Trophoblast cell (in vitro differentiated cells and primary cell): Measurements from ENCODE around the gene FAM163A.

Source experiments
- DNase-seq, 2 donors: peaks; one replicate each; pipeline ENCODE4 v3.0.0-alpha.2; 2016
- H2AFZ ChIP-seq: 2 replicates; pipeline ENCODE4 v1.6.1; 2013; ENCODE audit warnings: low read length, moderate library complexity, mild to moderate bottlenecking; ENCODE audit not compliant: insufficient read depth, poor library complexity
- H2AK5ac ChIP-seq: 2 replicates; pipeline ENCODE4 v1.6.1; 2013; ENCODE audit warnings: mild to moderate bottlenecking, low read length
- H2BK120ac ChIP-seq: 2 replicates; pipeline ENCODE4 v1.6.1; 2013; ENCODE audit warnings: low read length, mild to moderate bottlenecking, moderate library complexity; ENCODE audit not compliant: insufficient read depth, poor library complexity
- H2BK12ac ChIP-seq: 2 replicates; pipeline ENCODE4 v1.6.1; 2013; ENCODE audit warnings: mild to moderate bottlenecking, low read length, moderate library complexity
- H2BK5ac ChIP-seq: 2 replicates; pipeline ENCODE4 v1.6.1; 2013; ENCODE audit warnings: low read length, low read depth, moderate library complexity, mild to moderate bottlenecking; ENCODE audit not compliant: poor library complexity
- H3K14ac ChIP-seq: 2 replicates; pipeline ENCODE4 v1.6.1; 2013; ENCODE audit warnings: mild to moderate bottlenecking, low read length
- H3K18ac ChIP-seq: 2 replicates; pipeline ENCODE4 v1.6.1; 2013; ENCODE audit warnings: mild to moderate bottlenecking, low read length
- H3K23ac ChIP-seq: 2 replicates; pipeline ENCODE4 v1.6.1; 2013; ENCODE audit warnings: low read length
- H3K27ac ChIP-seq: 2 replicates; pipeline ENCODE4 v1.5.1; 2013; ENCODE audit warnings: low read depth, mild to moderate bottlenecking, inconsistent platforms, low read length, moderate library complexity
- H3K27me3 ChIP-seq: 2 replicates; pipeline ENCODE4 v1.6.1; 2013; ENCODE audit warnings: inconsistent platforms, mild to moderate bottlenecking, low read length, moderate library complexity; ENCODE audit not compliant: insufficient read depth
- H3K36me3 ChIP-seq, 2 experiments: 1 replicate in 1 of 2; 2 replicates in 1 of 2; pipeline ENCODE4 v1.6.1; 2013; ENCODE audit warnings: low read length in 2 of 2, mild to moderate bottlenecking in 2 of 2, moderate library complexity in 1 of 2; ENCODE audit not compliant: insufficient read depth in 2 of 2, control insufficient read depth in 1 of 2
- H3K4ac ChIP-seq: 2 replicates; pipeline ENCODE4 v1.6.1; 2013; ENCODE audit warnings: low read depth, mild to moderate bottlenecking, low read length, moderate library complexity
- H3K4me1 ChIP-seq, 2 experiments: 1 replicate in 1 of 2; 2 replicates in 1 of 2; pipeline ENCODE4 v1.6.1; 2013; ENCODE audit warnings: low read length in 2 of 2, mild to moderate bottlenecking in 2 of 2, moderate library complexity in 1 of 2; ENCODE audit not compliant: insufficient read depth in 2 of 2, control insufficient read depth in 1 of 2
- H3K4me2 ChIP-seq: 2 replicates; pipeline ENCODE4 v1.6.1; 2013; ENCODE audit warnings: inconsistent platforms, mild to moderate bottlenecking, low read length, moderate library complexity
- H3K4me3 ChIP-seq: 2 replicates; pipeline ENCODE4 v1.5.1; 2013; ENCODE audit warnings: mild to moderate bottlenecking, low read depth, low read length, inconsistent platforms
- H3K79me1 ChIP-seq: one replicate; pipeline ENCODE4 v1.6.1; 2013; ENCODE audit warnings: low read length
- H3K79me2 ChIP-seq: 2 replicates; pipeline ENCODE4 v1.6.1; 2013; ENCODE audit warnings: low read length, mild to moderate bottlenecking; ENCODE audit not compliant: control insufficient read depth, insufficient read depth, poor library complexity
- H3K9ac ChIP-seq: 2 replicates; pipeline ENCODE4 v1.6.1; 2013; ENCODE audit warnings: mild to moderate bottlenecking, low read length
- H3K9me3 ChIP-seq: 2 replicates; pipeline ENCODE4 v1.6.1; 2013; ENCODE audit warnings: low read depth, mild to moderate bottlenecking, control low read depth, inconsistent platforms, low read length; ENCODE audit not compliant: insufficient read depth
- H4K12ac ChIP-seq: 2 replicates; pipeline ENCODE4 v1.6.1; 2013; ENCODE audit warnings: low read depth, mild to moderate bottlenecking, low read length, moderate library complexity
- H4K8ac ChIP-seq: 2 replicates; pipeline ENCODE4 v1.6.1; 2013; ENCODE audit warnings: low read depth, mild to moderate bottlenecking, low read length, moderate library complexity
- H4K91ac ChIP-seq: one replicate; pipeline ENCODE4 v1.6.1; 2013; ENCODE audit warnings: low read depth, mild to moderate bottlenecking, low read length, moderate library complexity
- WGBS: extraction: QIAGEN DNeasy Blood & Tissue Kit; methylation state at CpG from one replicate; pipeline ENCODE4 v1.1.7; 2013; ENCODE audit warnings: missing lambda C conversion rate; ENCODE audit not compliant: insufficient read length, insufficient coverage; ENCODE audit errors: extremely low coverage; 5-methylcytosine and 5-hydroxymethylcytosine counted together

FAM163A gene

GRCh38 chr1:179810367-179810715, 67.2 kb downstream of the FAM163A start:
- no peak overlapping the region for H2AFZ ChIP-seq
- no peak overlapping the region for H2AK5ac ChIP-seq
- no peak overlapping the region for H2BK12ac ChIP-seq
- H3K79me2 ChIP-seq, result no peaks in the 10 kb centered on the region
- no peak overlapping the region for H3K27ac ChIP-seq
- DNase-seq, result no peak
- no peak overlapping the region for H2BK120ac ChIP-seq
- H4K12ac ChIP-seq, result no peak overlapping the region
- H3K23ac ChIP-seq, result no peak overlapping the region
- peaks cover 9 to 15% of the 10 kb centered on the region in 2 experiments for H3K4me1 ChIP-seq
- no peak overlapping the region for H4K8ac ChIP-seq
- H3K14ac ChIP-seq, result no peak overlapping the region
- WGBS, result no CpG with 5 or more reads among the region's 7 CpGs
- no peak overlapping the region for H4K91ac ChIP-seq
- no peak overlapping the region for H3K9ac ChIP-seq
- H2BK5ac ChIP-seq, result no peak overlapping the region
- no peak overlapping the region for H3K4ac ChIP-seq
- H3K18ac ChIP-seq, result no peak overlapping the region
- no peaks in the 10 kb centered on the region for H3K9me3 ChIP-seq
- no peak overlapping the region for H3K4me2 ChIP-seq
- H3K79me1 ChIP-seq, result no peaks in the 10 kb centered on the region
- no peaks in the 10 kb centered on the region for H3K27me3 ChIP-seq
- no peaks in the 10 kb centered on the region for H3K36me3 ChIP-seq
- H3K4me3 ChIP-seq, result no peak overlapping the region

GRCh38 chr1:179812501-179813292, 69.6 kb downstream of the FAM163A start:
- H3K79me1 ChIP-seq, result no peaks in the 10 kb centered on the region

GRCh38 chr1:179813626-179814545, 70.8 kb downstream of the FAM163A start:
- no peak overlapping the region for H4K12ac ChIP-seq
- H3K27me3 ChIP-seq, result no peaks in the 10 kb centered on the region
- no peak overlapping the region for H3K27ac ChIP-seq
- H2BK5ac ChIP-seq, result no peak overlapping the region
- H2BK12ac ChIP-seq, result no peak overlapping the region
- H3K18ac ChIP-seq, result no peak overlapping the region
- H2AK5ac ChIP-seq, result no peak overlapping the region
- peaks cover 5 to 8% of the 10 kb centered on the region in 2 experiments for H3K4me1 ChIP-seq
- no CpG with 5 or more reads among the region's 28 CpGs for WGBS
- no peaks in the 10 kb centered on the region for H3K9me3 ChIP-seq
- no peak overlapping the region for H3K4ac ChIP-seq
- no peak overlapping the region for H2BK120ac ChIP-seq
- no peaks in the 10 kb centered on the region for H3K36me3 ChIP-seq
- H3K14ac ChIP-seq, result no peak overlapping the region
- no peak overlapping the region for H4K8ac ChIP-seq
- H3K23ac ChIP-seq, result no peak overlapping the region
- no peaks in the 10 kb centered on the region for H3K79me2 ChIP-seq
- no peak overlapping the region for H3K9ac ChIP-seq
- H3K4me2 ChIP-seq, result peak overlapping the region; percentile 69
- DNase-seq, result no peak
- H3K79me1 ChIP-seq, result no peaks in the 10 kb centered on the region
- no peak overlapping the region for H3K4me3 ChIP-seq
- no peak overlapping the region for H4K91ac ChIP-seq
- peak overlapping the region; percentile 30 for H2AFZ ChIP-seq

More at GRCh38 chr1:179812501-179813292, 69.6 kb downstream of the FAM163A start:
- Histone ChIP-seq H3K9ac (no peak overlapping the region), H3K4ac (no peak overlapping the region), H4K8ac (no peak overlapping the region), H3K4me1 (peaks cover 5 to 14% of the 10 kb centered on the region in 2 experiments), H3K23ac (no peak overlapping the region), H4K12ac (no peak overlapping the region), H3K27ac (no peak overlapping the region), H2BK5ac (no peak overlapping the region), H3K27me3 (no peaks in the 10 kb centered on the region), H3K14ac (no peak overlapping the region), H3K9me3 (no peaks in the 10 kb centered on the region), H2BK120ac (no peak overlapping the region), H4K91ac (no peak overlapping the region), H3K4me3 (no peak overlapping the region), H2AFZ (no peak overlapping the region), H3K4me2 (no peak overlapping the region), H3K36me3 (no peaks in the 10 kb centered on the region), H3K79me2 (no peaks in the 10 kb centered on the region), H3K18ac (no peak overlapping the region), H2AK5ac (no peak overlapping the region), H2BK12ac (no peak overlapping the region)
- WGBS, result no CpG with 5 or more reads among the region's 37 CpGs
- DNase-seq, result no peak

GRCh38 chr1:179814546-179814838, 71.4 kb downstream of the FAM163A start:
- H3K36me3 ChIP-seq, result no peaks in the 10 kb centered on the region
- WGBS, result no CpG with 5 or more reads among the region's 16 CpGs

More at GRCh38 chr1:179814546-179814838, 71.4 kb downstream of the FAM163A start:
- Histone ChIP-seq H3K9ac (no peak overlapping the region), H4K12ac (no peak overlapping the region), H3K79me2 (no peaks in the 10 kb centered on the region), H3K27me3 (no peaks in the 10 kb centered on the region), H4K8ac (no peak overlapping the region), H3K79me1 (no peaks in the 10 kb centered on the region), H2BK120ac (no peak overlapping the region), H3K9me3 (no peaks in the 10 kb centered on the region), H2BK12ac (no peak overlapping the region), H2AK5ac (no peak overlapping the region), H4K91ac (no peak overlapping the region), H3K14ac (no peak overlapping the region), H3K4me3 (peak overlapping the region; percentile 45), H3K4ac (no peak overlapping the region), H3K4me2 (peak overlapping the region; percentile 69), H2BK5ac (no peak overlapping the region), H2AFZ (peak overlapping the region; percentile 47), H3K4me1 (peaks cover 5 to 8% of the 10 kb centered on the region in 2 experiments), H3K23ac (no peak overlapping the region), H3K18ac (no peak overlapping the region), H3K27ac (no peak overlapping the region)
- no peak for DNase-seq
